Jurkat, Clone E6-1 (cell line): ENCODE data around the gene SH3TC1.

ENCODE experiments used
- DNase-seq: peaks from one replicate; pipeline ENCODE4 v3.0.0-alpha.2; 2011; ENCODE audit warnings: low read depth, low spot score
- H3K4me3 ChIP-seq: 2 replicates; pipeline ENCODE4 v1.5.1; 2011; ENCODE audit warnings: mild to moderate bottlenecking, low read length, control low read depth, moderate library complexity

SH3TC1 gene

GRCh38 chr4:8194306-8195242 is 4.5 kb upstream of the SH3TC1 start:
- no peak overlapping the region for H3K4me3 ChIP-seq
- DNase-seq, result no peak

GRCh38 chr4:8195431-8195830 is 3.7 kb upstream of the SH3TC1 start:
- no peak for DNase-seq
- H3K4me3 ChIP-seq, result no peak overlapping the region

GRCh38 chr4:8195841-8196458 is 3.1 kb upstream of the SH3TC1 start:
- DNase-seq, result no peak
- H3K4me3 ChIP-seq, result no peak overlapping the region

DNA sequence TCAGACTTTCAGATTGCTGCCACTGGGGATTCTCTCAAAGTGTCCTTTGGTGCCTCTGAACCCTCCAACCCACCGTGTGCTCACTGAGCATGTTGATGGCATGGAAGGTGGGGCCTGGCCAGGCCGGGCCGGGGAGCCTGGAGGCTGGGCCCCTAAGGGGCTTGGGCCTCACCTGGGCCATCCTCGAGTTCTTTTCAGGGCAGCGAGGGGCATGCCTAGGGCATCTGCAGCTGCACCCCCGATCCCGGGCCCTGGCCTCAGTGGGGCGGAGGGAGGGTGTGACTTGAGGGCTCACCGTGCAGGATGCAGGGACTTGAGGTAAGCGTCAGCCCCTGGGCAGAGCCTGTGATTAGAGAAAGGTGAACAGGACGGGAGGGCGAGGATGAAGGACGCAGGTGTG is 1.6 kb upstream of the SH3TC1 start:
- H3K4me3 ChIP-seq, result no peak overlapping the region
- DNase-seq, result no peak

GRCh38 chr4:8198206-8198905 is 734 bp upstream of the SH3TC1 start:
- peak overlapping the region; percentile 64 for H3K4me3 ChIP-seq
- no peak for DNase-seq

DNA sequence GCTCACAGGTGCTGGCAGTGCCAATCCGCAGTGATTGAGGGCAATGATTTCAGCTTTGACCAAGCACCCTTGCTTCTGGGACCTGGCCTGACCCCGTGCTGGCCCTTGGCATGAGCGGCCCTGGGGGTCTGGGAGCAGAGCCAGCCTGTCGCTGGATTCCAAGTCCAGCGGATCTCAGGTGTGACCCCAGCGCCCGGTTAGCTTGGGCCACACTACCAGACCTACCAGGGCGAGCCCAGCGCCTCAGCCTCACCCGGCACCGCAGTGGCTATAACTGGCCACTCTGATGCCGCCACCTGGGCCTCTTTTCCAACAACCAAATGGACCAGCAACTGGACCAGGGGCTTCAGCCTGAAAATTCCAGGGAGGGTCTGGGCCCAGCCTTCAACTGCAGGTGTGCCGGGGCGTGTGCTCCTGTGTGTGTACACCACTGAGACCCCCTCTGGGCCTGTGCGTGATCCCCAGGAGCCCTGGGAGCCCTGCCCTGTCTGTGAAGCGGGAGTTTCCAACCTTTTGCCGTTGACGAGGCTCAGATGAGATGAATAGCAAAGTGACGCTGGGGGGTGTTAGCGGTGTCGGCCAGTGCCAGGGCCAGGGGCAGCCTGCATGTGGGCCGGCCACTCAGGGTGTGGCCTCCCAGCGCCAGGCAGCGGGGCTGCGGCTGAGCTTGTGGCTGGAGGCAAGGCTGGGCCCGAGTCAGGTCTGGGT is 658 bp downstream of the SH3TC1 start:
- peak overlapping the region; percentile 64 for H3K4me3 ChIP-seq
- no peak for DNase-seq

GRCh38 chr4:8200302-8200975 is 1.3 kb downstream of the SH3TC1 start:
- DNase-seq, result no peak
- peak overlapping the region; percentile 64 for H3K4me3 ChIP-seq

- H3K4me3 ChIP-seq, result peak overlapping the region; percentile 64
These were observed 2.3 kb downstream of the SH3TC1 start for GRCh38 chr4:8201321-8201781.

DNA sequence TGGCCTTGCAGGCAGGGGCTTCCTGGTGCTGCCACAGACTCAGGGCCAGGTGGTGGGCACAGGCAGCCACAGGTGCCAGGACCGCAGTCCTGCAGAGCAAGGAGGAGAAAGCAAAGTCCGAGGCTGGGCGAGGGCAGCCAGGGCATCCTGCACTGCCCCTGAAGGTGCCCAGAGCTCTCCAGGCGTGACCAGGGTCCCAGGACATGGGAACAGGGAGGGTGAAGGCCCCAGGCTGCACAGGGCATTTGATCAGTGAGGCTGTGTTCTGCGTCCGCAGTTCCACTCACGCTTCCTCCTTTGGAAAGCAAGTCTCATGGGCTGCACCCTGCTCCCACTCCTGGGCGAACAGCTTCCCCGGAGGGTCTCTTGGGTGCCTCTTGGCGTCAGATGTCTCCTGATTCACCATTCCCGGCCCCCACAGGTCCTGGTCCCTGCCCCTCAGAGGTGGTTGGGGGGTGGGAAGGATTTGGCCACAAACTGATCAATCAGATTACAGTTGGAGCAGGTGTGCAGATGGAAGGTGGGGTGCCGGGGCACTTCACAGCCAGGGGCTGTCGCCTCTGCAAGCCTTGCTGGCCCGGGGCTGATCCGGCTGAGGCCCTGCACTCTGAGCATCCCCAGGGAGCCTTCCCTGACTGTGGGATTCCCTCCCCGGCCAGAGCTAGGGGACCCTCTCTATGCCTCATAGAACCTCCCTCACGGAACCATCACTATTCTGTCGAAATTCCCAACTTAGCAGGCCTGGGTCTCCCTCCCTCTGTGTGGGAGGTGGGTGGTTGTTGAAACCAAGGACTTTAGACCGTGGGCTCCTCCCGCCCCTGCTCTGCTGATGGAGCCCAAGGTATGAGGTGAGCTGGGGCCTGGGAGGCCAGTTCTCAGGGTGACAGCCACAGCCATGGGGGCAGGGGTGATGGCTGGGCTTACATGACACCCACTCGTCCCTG is 3.3 kb downstream of the SH3TC1 start:
- H3K4me3 ChIP-seq, result peak overlapping the region; percentile 64
- DNase-seq, result no peak

More at GRCh38 chr4:8201321-8201781, 2.3 kb downstream of the SH3TC1 start:
- DNase-seq, result no peak

DNA sequence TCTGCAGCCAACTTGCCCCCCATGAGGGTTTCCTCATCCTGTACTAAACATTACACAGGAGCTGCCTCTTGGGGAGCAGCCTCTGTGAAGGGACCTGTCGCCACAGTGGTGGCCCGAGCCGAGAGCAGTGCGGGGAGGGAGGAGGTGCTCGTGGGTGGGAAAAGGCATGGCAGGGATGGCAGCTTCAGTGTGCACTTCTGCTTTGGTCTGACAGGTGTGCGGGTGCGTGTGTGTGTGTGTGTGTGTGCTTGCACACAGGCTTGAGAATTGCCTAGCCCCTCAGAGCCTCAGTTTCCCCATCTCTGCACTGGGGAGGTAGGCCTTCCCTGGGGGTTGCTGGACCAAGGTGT is 3.9 kb downstream of the SH3TC1 start:
- H3K4me3 ChIP-seq, result no peak overlapping the region
- DNase-seq, result no peak

DNA sequence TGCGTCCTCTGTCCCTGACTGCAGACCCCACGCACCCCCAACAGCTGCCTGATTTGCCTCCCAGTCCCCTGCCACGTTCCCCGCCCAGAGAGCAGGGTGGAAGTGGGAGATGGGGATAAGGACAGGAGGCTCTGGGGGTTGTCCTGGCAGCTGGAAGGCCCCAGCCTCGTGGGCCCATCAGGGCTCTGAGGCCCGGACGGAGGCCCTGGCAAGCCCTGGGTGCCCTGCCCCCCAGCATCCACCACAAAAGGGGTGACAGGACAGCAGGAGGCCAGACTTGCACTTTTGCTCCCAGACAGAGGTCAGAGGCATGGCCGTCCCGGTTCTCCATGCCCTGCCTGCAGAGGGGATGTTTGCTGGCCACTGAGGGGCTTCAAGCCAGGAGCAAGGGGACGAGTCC is 4.7 kb downstream of the SH3TC1 start:
- DNase-seq, result no peak
- no peak overlapping the region for H3K4me3 ChIP-seq

- DNase-seq, result no peak
- no peak overlapping the region for H3K4me3 ChIP-seq
These were observed 5.6 kb downstream of the SH3TC1 start for GRCh38 chr4:8204576-8205227.

DNA sequence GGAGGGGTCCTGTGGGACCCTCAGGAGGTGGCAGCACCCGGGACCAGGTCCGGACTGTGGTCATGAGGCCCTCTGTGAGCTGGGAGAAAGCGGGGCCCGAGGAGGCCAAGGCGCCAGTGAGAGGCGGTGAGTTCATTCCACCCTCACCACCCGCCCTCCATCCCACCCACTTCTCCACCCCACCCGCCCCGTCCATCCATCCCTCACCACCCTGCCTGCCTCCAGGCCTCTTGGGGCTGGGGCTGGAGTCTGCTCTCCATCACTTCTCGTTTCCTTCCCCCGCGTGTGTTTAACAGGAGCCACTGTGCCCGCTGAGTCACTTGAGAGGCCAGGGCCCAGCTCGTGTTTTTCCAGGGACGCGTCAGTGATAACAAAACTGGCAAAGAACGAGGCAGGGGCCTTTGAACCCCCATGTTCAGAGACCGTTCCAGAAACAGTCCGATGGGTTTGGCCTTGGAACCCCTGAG is 6.2 kb downstream of the SH3TC1 start:
- DNase-seq, result no peak
- no peak overlapping the region for H3K4me3 ChIP-seq

- no peak overlapping the region for H3K4me3 ChIP-seq
- DNase-seq, result no peak
These were observed 6.9 kb downstream of the SH3TC1 start for GRCh38 chr4:8205749-8206611.

- H3K4me3 ChIP-seq, result no peak overlapping the region
- DNase-seq, result no peak
These were observed 8.2 kb downstream of the SH3TC1 start for GRCh38 chr4:8207314-8207713.

DNA sequence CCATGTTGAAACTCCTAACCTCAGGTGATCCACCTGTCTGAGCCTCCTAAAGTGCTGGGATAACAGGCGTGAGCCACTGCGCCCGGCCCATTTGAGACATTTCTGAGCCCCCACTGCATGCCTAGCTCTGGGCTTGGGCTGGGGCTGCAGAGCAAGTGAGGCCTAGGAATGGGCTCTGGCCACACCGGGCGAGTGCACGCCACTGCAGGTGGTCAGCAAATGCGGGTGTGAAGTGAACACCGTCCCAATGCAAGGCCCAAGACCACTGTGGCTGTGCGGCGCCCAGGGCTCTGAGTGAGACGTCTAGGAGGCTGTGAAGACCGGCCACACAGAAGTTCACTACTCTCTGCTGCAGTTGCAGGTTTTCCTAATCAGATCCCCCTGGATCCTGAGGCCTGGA is 9.5 kb downstream of the SH3TC1 start:
- no peak for DNase-seq

More for the DNA sequence above, 9.5 kb downstream of the SH3TC1 start:
- no peak overlapping the region for H3K4me3 ChIP-seq
